SK-N-MC (cell line): ENCODE results near the gene JMJD8.

Source experiments
- EZH2 ChIP-seq: fragments of 200-600 bp; sonication (generic); IDR thresholded peaks from one replicate; pipeline ENCODE4 v1.6.1; 2017; ENCODE audit warnings: antibody characterized with exemption
- FOXP2 ChIP-seq: optimal IDR thresholded peaks from 2 replicates; pipeline ENCODE3; 2011; ENCODE audit warnings: mild to moderate bottlenecking, moderate library complexity; ENCODE audit not compliant: insufficient read depth; ENCODE audit errors: extremely low read length, control extremely low read depth

DNA sequence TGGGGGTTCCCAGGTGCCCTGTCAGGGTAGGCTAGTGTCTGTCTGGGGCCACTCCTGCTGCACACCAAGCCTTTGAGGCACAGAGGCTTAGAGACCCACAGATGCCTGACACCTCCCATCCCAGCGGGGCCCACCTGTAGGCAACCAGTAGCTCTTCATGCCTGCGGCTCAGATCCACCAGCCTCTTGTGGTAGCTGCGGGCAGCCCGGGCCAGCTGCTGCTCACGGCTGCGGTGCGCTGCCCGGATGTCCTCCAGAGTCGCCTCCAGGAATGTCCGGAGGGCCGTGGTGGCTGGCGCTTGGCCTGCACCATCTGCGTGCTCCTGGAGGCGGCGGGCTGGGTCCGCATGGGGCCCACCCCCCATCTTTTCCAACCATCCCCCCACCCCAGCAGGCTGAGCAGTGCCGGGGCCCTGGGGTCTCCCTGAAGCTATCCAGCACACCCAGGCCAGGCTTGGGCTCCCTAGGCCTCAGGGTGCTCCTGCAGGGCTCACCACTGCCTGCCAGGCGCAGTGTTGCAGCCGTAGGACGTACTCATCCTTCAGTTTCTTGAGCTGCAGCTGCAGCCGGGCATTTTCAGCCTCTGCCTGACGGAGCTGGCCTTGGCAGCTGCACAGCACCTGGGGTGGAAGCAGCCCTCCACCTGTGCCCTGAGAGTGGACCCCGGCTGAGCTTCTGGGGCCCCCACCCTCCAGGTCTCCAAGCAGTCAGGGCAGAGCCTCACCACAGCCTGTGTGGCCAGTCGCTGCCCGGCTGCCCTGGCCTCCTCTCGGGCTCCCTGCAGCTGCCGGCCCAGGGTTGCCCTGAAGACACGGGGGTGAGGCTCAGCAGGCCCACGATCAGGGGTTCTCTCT is 40.3 kb upstream of the JMJD8 start:
- TF ChIP-seq EZH2 (no peak), FOXP2 (no peak)
